22Rv1 (cell line): Measurements from ENCODE around the gene OXT.

ENCODE experiments used
- H3K27ac ChIP-seq: fragments of 450-650 bp; 2 replicates; pipeline ENCODE4 v1.5.1; 2017
- ZFX ChIP-seq: fragments of 450-650 bp; IDR thresholded peaks from 2 replicates; pipeline ENCODE4 v1.6.1; 2017; ENCODE audit warnings: antibody characterized with exemption, borderline replicate concordance
- TF ChIP-seq, protein P1 (sequence below): fragments of 450-650 bp; IDR thresholded peaks from 2 replicates; pipeline ENCODE4 v1.5.1; 2017; ENCODE audit warnings: mild to moderate bottlenecking

Gene OXT

DNA sequence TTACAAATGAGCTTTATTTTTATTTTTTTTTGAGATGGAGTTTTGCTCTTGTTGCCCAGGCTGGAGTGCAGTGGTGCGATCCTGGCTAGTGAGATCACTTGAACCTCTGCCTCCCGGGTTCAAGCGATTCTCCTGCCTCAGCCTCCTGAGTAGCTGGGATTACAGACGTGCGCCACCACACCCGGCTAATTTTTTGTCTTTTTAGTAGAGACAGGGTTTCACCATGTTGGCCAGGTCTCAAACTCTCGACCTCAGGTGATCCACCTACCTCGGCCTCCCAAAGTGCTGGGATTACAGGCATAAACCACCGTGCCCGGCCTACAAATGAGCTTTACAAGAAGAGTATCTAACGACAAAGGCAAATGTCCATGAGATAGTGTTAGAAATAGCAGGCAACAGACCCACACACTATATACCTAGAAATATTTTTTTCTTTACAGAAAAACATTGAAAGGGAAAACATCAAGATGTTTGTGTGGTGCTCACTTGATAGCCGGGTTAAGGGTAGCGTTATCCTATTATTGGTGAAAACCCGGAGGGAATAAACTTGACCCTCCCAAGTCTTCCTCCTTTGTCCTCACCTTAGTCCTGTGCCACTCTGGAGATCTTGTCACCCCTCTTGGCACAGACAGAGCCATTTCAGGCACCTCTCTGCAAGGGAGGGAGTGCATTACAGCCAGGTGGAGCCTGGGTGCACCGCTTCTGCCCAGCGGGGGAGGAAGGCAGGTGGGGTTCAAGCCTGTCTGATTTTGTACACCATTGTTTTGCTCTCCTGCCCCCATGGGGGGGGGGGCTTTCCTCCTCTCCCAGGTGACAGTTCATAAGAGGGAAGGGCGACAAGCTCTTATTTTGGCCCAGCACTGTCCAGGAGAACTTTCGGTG lies 34.1 kb downstream of the OXT start:
- TF ChIP-seq ZFX: no peak
- TF ChIP-seq, protein P1, sequence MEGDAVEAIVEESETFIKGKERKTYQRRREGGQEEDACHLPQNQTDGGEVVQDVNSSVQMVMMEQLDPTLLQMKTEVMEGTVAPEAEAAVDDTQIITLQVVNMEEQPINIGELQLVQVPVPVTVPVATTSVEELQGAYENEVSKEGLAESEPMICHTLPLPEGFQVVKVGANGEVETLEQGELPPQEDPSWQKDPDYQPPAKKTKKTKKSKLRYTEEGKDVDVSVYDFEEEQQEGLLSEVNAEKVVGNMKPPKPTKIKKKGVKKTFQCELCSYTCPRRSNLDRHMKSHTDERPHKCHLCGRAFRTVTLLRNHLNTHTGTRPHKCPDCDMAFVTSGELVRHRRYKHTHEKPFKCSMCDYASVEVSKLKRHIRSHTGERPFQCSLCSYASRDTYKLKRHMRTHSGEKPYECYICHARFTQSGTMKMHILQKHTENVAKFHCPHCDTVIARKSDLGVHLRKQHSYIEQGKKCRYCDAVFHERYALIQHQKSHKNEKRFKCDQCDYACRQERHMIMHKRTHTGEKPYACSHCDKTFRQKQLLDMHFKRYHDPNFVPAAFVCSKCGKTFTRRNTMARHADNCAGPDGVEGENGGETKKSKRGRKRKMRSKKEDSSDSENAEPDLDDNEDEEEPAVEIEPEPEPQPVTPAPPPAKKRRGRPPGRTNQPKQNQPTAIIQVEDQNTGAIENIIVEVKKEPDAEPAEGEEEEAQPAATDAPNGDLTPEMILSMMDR: 0 out of 2 replicates have a peak, but pooled peaks have one; percentile 21
- no peak overlapping the region for H3K27ac ChIP-seq

DNA sequence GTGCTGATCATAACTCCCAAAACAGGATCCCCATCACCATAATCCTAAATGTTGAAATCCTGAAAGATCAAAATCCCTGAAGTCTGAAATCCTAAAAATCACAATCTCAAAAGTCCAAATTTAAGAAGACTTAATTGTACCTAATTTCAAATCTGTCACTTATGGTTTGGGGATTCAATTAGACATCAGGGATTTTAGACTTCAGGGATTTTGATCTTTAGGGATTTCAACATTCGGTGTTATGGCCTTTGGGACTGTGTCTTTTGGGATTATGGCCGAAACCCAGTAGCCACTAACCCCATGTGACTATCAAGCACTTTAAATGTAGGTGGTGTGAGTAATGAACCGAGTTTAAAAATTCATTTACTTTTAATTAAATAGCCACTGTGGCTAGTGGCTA lies 34.8 kb downstream of the OXT start:
- no peak for TF ChIP-seq ZFX
- TF ChIP-seq, protein P1: no peak
- H3K27ac ChIP-seq: no peak overlapping the region

DNA sequence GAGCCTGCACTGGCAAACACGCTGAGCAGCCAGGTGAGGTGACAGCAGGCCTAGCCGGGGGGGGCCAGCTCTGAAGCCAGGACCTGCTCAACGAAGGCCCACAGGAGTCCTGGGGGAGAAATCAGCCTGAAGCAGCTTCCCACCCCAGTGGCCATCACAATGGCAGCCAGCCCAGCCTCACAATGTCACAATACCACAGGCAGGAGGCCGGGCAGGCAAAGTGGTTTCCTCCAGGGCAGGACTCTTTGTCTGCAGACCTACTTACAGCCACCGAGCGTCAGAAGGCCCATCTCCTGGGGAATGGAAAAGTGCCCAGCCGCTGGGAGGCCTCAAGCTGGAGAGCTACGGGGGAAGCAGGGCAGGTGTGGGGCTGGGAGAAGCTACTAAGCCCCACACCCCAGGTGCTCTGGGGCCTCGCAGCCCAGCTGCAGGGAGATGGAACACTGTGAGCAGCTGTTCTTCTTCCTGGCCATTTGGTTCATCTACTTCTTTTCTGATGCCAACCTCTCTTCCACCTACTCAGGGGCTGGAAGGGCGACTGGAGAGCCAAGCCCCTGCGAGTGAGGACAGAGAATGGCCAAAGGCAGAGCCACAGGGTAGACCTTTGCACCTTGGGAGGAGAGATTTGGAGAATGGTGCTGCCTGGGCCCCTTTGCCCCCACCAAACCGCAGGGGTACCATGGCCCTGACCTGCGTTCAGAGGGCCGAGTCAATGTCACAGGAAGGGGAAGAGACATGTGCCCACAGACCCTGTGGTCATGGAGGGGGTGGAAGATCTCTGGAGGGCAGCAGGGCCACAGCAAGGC lies 35.4 kb downstream of the OXT start:
- TF ChIP-seq ZFX: no peak
- TF ChIP-seq, protein P1: no peak
- H3K27ac ChIP-seq: no peak overlapping the region

DNA sequence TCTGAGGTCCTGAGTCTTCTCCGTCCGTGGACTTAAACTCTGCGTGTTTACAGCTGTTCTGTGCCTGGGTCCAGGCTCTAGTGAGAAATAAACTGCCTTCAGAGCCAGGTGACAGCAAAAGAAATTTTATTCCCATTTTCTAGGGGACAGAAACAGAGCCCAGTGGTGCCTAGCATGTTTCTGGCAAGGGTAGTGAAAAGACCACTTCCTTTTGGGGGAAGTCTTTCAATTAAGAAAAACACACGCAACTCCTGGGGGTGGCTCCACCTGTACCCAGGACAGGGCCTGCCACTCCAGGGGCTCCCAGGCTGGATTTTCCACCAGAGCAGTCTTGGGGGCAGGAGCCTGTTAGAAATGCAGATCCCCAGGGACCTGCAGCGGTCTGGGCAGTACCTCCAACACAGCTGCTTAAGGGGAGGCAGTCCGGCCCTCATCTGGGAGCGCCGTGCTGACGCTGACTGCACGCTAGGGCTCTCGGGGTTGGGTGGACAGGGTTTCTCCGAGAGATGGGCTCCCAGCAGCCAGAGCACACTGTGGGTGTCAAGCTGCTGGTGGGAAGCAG lies 36.1 kb downstream of the OXT start:
- TF ChIP-seq, protein P1: no peak
- no peak for TF ChIP-seq ZFX
- H3K27ac ChIP-seq: no peak overlapping the region

DNA sequence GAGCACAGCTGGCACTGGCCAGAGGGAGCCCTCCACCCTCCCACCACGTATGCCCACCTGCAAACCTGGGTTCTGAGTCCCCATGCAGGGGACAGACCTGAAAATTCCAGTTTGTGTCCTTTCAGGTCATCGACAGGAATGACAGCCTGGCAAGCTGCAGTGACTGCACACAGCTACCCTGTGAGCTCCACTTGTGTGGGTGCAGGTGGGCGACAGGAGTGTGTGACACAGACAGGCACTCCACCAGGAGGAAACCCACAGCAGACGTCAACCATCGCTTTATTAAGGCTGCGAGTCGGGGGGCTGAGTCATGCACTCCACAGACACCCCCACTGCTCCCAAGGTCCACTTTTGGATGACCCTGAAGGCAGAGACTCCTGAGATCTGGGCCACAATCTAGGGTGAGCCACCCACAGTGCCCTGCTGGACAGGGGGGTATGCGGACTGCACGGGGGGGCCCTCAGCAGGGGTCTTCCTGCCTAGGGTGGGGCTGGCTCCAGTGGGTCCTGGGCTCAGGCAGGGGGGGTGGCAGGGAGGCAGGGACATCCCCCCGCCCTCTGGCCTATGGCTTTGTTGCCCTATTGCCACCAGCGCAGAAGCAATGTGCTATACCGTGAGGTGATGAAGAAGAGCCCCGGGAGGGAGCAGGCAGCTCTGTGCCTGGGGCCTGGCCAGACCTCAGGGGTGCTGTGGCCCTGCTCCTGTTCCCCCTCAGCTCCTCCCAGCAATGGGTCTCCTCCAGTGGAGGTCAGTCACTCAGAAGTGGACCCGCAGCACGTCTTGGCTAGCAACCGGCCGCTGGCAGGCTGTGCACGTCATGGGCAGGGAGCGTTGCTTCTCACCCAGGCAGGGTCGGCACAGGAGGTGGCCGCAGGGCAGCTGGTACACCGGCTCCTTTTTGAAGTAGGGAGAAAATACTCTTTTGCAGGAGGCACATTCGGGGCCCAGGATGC lies 38.2 kb downstream of the OXT start:
- TF ChIP-seq ZFX: no peak
- TF ChIP-seq, protein P1: no peak
- H3K27ac ChIP-seq: no peak overlapping the region

DNA sequence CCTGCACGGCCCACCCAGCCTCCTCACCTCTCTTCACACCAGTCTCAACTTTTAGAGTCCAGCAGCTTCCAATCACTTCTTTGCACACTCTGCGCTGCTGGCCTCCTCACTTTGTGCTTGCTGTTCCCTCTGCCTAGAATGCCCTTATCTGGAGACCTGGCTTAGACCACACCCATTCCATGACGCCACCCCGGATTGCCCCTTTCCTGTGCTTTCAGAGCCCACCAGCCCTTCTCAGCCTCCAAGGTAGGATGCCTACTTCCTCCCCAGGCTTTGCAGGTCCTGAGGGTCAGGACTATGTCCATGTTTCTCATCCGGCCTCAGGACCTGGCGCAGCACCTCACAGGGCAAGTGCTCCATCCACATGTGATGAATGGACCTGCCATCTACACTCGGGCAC lies 40.1 kb downstream of the OXT start:
- no peak overlapping the region for H3K27ac ChIP-seq
- no peak for TF ChIP-seq ZFX
- TF ChIP-seq, protein P1: no peak
